Stimulated activated CD4-positive, alpha-beta T cell treated with anti-CD3 and anti-CD28 coated beads, TNF-alpha, amount 100 ng/mL, for 1 hour (primary cell): ENCODE measurements around the gene OR6J1.
"Not testable (repeated sequence)": the region's sequence is repeated elsewhere in the genome, so short reads cannot be mapped to it uniquely, and the experiment has no call there.

Experiments
- DNase-seq, 3 donors: peaks; one replicate each; pipeline ENCODE4 v3.0.0-alpha.2; 2020; ENCODE audit warnings: low read depth in 3 of 3, low spot score in 1 of 3

OR6J1 gene

DNA sequence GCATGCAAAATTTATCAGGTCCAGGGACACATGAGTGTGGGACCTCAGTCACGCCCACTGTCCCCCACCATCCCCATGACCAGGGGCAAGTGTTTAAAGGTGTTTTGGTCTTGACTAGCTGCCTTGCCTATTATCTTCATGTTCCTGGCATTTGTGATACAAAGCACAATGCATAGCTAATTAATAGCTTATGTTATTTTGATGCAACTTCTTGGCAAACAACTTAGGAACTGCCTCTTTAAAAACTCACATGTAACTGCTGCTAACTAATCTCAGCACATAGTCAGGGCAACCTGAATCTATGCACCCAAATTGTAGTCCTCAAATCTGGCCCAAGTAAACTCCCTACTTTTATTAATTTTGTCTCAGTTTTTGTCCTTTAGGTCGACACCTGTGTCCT lies 7.4 kb upstream of the OR6J1 start:
- no peak for DNase-seq

DNA sequence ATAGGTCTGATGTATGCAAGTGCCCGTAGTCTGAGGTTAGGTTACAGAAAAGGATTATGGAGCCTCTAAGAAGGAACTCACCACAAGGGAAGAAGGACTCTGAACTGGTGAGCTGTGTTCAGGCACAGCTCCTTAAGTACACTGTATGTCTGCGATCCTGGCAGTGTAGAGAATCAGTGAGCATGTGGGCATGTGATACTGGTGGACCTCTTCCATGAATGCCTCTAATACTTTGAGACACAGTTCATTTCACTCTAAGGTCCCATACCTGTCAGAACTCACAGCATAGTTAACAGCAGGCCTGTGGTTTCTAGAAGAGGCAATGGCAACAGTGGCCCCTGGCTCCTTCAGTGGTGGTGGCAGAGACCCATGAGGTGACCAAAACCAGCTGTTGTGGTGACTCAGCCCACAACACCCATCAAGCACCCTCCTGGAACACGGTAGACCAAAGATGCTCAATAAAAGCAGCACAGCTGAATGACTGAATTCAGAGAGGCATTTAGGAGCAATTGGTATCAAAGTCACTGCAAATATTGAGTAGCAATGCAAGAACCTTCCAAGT lies 6.9 kb upstream of the OR6J1 start:
- no peak for DNase-seq

DNA sequence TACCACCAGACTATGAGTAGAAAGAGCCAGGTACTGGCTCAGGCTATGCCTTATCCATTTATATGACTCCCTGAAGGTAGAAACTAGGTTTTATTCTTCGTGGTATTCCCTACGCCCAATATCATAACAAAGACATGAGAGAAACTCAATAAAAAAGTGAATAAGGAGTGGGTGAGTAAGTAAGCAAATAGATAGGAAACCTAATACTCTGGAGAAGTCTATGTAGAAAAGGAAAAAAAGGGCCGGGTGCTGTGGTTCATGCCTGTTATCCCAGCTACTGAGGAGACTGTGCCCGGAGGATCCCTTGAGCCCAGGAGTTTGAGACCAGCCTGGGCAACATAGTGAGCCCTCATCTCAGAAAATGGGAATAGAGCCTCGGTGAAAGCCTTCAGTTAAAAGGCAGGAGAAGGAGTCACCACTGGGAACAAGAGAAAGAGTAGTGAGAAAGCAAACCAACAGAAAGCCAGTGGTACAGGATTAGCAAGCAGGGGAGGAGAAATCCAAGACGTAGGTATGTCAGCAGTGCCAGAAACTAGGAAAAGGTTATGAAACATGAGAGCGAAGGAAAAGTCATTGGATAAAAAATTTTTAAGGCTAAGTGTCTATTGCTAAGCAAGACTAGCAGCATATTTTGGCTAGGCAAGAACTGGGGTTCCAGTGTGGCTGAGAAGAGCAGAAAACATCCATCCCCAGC lies 6.0 kb upstream of the OR6J1 start:
- DNase-seq, result no peak

DNA sequence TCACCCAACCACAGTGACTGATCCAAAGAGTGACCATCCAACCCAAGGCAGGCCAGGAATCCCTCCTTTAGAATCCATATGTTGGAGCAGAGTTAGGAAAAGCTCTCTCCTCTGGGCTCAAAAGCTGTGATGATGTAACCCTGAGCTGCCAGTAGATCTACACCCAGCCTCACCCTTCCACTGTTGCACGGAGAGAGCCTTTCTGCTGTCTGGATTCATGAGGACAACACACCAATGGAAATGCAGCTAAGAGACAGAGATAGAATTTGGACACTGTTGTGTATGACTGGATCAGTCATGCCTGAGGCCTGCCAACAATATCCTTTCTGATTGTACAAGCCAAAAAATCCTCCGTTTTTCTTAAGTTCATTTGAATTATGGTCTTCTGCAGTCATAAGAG lies 4.4 kb upstream of the OR6J1 start:
- DNase-seq, result no peak

DNA sequence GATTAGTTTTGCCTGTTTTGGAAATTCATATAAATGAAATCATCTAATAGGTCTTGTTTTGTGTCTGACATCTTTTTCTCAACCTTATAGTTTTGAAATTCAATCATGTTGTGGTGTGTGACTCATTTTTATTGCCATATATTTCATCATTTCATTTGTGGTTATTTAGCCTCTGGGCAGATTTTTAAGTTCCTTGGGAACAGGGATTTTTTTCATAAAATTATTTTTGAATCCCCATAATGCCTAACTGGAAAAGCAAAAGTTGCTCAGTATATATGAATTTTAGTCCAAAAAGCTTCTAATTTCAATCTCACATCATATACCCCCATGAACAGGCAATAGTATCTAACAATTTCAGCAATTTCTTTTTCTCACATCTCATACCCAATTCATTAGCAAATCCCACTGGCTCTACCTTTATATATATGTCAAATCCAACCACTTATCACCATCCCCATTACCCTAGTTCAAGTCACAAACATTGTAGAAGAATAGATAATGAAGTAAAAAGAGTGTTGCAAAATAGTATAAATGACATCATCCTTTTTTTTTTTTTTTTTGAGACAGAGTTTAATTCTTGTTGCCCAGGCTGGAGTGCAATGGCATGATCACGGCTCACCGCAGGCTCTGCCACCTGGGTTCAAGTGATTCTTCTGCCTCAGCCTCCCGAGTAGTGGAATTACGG lies 2.6 kb upstream of the OR6J1 start:
- DNase-seq, result no peak

DNA sequence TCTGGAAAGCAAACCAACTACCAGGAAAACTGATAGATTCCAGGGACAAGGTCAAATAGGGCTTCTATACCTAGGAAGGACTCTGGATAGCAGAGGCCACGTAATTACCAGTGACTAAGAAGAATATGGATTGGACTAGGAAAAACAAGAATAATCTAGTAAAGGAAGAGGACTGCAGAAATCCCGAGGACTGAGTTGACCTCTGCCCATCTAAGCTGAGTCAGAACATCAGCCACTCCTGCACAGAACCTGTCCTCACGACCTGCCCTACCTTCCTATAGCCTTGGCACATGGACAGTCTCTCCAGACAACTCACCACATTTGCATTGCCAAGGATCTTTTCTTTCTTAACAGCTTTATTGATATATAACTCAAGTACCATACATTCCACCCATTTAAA lies 2.3 kb downstream of the OR6J1 start:
- DNase-seq, result no peak

DNA sequence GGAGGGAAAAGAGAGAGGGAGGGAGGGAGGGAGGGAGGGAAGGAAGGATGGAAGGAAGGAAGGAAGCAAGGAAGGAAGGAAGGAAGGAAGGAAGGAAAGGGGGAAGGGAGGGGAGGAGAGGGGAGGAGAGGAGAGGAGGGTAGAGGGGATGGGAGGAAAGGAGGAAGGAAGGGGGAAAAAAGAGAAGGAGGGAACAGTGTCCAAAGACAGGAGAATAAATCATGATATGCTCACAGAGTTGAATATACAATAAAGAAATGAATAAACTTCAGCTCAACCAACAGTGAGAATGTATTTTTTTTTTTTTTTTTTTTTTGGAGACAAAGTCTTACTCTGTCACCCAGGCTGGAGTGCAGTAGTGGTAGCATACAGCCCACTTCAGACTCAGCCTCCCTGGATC lies 4.0 kb downstream of the OR6J1 start:
- no peak for DNase-seq

DNA sequence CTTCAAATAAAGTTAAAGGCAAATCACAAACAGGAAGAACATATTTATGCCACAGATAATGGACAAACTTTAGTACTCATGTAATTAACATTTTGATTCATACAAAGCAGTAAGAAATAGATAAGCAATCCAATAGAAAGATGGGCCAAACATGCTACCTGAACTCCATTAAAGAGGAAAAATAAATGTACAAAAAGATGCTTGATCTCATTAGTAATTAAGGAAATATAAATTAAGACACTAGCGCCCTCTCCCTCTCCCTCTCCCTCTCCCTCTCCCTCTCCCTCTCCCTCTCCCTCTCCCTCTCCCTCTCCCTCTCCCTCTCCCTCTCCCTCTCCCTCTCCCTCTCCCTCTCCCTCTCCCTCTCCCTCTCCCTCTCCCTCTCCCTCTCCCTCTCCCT lies 8.2 kb downstream of the OR6J1 start:
- DNase-seq, result not testable (repeated sequence)

DNA sequence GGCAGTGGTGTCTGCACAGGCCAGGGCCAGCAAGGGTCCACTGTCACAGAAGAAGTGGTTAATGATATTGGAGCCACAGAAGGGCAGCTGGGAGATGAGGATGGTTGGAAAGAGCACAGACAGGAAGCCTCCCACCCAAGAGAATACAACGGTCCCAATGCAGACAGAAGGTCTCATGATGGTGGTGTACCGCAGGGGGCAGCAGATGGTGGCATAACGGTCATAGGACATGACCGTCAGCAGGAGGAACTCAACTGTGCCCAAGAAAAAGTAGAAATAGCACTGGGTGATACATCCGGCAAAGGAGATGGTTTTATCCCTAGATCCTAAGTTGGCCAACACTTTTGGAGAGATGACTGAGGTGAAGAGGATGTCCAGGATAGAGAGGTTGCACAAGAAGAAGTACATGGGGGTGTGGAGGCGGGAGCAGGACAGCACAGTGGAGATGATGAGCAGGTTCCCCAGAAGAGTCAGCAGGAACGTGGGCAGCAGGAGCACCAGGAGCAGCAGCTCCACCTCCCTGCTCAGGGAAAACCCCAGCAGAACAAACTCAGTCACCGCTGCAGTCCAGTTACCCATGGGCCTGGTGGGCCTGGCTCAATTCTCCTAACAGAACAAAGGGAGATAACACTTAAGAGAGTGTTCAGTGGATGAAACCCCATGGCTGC lies 9.8 kb downstream of the OR6J1 start:
- no peak for DNase-seq

DNA sequence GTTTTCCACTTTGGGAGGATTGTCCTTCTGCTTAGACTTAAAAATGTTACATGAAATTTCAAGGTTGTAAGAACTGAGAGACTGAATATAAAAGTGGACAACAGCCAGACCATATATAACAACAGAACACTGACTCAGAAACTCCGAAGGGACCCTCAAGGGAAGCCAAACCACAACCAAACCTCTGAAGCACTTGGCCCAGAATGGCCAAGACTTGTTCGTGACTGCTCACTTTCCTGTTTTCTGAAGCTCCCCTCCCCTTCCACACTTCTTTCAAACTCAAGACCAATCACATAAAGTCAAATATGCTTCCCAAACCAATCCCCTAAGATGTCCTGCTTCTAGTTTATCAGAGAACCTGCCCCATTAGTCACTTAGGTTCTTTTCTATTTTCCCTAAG lies 13.7 kb downstream of the OR6J1 start:
- DNase-seq, result no peak

DNA sequence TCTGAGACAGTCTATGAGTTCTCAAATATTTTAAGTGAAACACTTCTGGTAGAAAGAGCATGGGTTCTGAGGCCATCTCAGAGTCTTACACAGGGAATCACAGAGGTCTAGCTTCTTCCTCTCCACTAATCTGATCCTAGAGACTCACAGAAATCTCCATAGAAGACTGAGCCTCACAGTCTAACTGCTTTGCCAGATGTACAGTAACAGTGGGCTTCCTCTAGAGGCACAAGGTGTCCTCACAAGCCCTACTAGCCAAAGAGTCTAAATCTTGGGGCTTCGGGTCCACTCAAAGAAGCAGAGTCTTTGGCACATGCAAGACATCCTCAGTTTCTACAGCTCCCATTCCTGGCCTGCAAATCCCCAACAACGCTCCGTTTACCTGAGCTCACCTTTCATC lies 14.1 kb downstream of the OR6J1 start:
- DNase-seq, result no peak

DNA sequence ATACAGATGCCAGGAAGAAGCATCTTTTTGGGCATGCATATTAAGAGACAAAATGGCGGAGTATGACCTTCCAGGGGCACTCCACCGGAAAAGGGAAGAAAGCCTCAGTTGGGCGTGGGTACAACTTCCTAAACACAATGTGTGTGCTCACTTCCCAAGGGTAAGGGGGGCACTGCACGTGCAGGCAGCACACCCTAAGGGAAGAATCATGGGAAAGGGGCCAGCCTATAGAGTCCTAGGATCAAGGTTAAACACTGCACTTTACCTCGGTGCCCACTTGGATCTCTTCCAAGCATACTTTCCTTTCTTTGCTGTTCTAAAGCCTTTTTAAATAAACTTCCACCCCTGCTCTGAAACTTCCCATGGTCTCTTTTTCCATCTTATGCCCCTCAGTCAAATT lies 14.8 kb downstream of the OR6J1 start:
- no peak for DNase-seq

DNA sequence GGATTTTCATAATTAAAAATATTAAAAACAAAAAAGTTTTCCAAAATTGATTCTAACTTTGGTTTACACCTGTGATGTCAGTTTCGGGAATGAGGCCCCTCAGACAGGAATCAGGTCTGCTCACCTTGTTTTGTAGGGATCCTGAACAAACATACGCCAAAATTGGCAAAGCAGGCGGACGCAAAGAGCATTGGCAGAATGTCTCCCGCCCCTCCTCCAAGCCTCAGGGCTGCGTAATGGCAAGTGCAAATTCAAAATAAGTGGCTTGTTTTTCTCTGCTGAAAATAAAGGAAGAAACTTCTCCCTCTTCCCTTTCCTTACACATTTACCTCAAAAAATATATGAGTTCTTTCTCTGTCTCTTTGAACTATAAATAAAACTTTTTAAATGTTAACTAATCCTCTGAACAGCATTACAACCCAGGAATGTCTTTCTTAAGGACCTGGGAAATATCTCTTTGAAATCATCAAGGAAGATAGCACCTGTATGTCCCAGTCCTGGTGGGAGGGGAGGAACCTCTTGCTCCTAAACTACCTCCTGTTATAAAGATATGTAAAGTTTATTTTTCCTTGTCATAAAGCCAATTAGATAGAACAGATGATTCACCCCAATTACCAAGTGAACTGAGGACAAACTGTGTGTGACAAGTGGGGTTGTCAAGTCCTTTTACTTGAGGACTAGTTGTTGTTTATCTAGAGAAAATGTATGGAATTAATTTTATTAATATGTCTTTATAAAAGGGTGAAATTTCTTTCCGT lies 16.5 kb downstream of the OR6J1 start:
- DNase-seq, result no peak

DNA sequence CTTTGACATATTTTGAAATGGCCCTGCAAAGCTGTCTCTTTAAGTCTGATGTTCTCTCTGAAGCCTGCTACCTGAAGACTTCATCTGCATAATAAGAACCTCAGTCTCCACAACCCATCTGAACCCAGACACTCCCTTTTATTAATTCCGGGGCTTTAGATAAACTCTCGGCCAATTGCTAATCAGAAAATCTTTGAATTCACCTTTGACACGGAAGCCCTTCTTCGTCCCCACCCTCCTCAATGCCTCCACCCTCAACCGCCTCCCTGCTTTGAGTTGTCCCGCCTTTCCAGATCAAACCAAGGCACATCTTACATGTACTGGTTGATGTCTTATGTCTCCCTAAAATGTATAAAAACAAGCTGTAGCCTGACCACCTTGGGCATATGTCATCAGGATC lies 17.6 kb downstream of the OR6J1 start:
- no peak for DNase-seq

DNA sequence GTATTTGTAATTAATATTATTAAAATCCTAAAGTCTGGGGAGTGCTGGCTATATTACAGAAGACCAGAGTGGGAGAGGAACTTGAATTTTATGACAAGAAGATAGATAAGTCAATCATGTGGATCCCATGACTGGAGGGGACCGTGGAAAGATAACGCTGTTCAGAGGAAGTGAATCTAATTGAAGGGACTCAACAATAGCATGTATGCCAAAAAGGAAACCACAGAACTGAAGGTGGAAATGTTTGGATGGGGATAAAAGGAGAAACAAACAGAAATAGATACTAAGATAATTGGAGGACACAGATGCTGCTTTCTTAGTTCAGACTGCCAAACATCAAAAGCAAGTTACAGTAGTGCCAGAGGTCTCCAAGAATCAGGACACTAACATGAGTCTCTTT lies 21.1 kb downstream of the OR6J1 start:
- DNase-seq, result no peak

DNA sequence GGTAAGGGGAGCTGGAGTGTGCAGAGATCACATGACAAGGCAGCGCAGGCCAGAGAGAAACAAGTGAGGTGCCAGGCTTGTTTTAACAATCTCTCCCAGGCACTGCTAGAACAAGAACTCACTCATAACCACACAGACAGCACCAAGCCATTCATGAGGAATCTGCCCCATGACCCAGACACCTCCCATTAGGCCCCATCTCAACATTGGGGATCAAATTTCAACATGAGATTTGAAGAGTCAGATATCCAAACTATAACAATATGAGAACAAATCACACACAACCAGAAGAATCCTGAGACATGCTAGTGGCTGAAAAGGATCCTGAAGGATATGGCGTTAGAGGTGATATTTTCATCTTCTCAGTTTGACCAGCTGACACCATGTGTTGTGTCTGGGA lies 21.9 kb downstream of the OR6J1 start:
- DNase-seq, result no peak

DNA sequence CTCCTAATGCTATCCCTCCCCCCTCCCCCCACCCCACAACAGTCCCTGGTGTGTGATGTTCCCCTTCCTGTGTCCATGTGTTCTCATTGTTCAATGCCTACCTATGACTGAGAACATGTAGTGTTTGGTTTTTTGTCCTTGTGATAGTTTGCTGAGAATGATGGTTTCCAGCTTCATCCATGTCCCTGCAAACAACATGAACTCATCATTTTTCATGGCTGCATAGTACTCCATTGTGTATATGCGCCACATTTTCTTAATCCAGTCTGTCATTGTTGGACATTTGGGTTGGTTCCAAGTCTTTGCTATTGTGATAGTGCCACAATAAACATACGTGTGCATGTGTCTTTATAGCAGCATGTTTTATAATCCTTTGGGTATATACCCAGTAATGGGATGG lies 28.4 kb downstream of the OR6J1 start:
- DNase-seq, result not testable (repeated sequence)

DNA sequence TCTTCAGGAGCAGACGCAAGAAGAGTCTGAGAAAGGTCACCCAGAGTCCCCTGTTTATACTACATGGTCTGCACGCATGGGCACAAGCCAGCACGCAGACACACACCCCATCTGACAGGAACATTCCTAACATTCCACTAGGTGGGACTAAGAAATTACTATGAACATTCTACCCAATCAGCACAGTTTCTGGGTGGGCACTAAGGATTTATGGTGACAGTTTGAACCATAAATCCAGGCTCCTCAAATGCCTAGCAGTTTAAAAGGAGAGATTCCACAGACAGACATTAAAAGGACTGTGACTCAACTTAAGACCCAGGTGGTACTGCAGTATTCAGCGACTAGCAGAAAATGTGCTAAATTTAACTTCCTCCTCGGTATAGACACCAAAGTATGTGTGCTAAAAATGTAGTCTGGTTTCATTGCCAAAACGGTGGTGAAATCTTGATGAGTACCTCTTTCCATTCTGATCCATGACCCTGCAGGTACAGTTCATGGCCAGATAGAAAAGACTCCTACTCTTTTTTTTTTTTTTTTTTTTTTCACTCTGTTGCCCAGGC lies 29.8 kb downstream of the OR6J1 start:
- DNase-seq, result no peak

DNA sequence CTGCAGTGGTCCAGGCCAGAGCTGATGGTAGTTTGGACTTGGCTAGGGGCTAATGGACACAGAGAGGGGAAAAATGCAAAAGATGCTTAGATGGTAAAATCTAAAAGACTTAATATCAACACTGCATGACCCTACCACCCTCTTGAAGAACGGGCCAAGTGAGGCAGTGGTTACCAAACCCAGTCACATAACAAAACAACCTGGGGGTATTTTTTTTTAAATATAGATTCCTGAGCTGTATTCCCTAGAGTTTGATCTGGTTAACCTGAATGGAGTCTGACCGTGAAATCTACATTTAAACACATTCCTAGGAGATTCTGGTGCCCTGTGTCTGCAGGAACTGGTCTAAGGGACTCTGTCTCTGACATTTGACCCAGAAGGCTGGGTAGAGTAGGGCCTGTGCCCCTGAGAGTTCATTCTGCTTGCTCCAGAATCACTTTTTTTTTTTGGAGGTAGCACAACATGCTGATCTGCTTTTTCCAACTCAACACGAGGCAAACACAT lies 30.4 kb downstream of the OR6J1 start:
- no peak for DNase-seq

DNA sequence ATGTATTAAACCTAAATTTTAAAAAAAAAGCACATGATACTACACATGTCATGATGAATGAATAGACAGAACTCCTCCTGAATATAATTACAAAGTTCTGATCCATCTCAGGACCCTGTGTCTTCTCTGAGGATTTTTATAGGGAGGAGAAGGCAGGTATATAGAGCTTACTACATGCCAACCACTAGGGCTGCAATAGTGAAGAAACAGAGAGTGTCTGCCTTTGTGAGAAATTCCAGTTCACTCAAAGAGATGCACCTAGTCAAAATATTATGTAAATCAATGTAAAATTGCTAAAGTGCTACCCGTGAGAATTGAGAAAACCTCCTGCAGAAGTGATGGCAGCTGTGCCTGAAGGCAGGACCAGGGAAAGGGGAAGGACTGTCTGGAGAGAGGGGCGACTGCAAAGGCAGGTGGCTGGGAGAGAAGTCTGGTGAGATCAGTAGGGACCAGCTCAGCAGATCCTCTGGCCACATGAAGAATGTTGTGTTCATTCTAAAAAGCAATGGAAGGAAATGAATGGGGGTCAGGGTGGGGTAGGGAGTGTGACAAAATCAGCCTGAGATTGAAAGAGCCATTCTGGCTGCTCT lies 31.0 kb downstream of the OR6J1 start:
- DNase-seq, result no peak

DNA sequence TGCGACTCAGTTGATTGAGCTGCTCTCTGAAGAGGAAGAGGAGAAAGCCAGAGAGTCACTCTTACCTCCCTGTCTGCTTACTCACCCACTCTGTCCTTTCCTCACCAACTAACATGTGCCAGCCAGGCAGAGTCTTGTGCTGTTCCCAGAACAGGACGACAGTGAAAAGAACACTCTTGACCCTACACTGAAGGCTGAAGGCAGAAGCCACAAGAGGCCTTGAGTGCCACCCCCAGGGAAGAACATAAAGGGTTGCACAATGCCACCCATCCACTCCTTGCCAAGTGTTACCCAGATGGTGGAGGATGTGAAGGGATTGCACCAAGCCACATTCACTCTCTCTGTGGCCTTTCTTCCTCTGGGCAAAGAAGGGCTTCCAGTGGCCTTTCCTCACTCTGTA lies 33.2 kb downstream of the OR6J1 start:
- no peak for DNase-seq
